Measurements from ENCODE around the gene ACTG2.
A peak's percentile ranks its signal among the peaks of the same experiment; 100 is the strongest.
"Not testable (repeated sequence)": the region's sequence is repeated elsewhere in the genome, so short reads cannot be mapped to it uniquely, and the experiment has no call there.

The ACTG2 gene

GRCh38 chr2:73886357-73886756, 6.5 kb upstream of the ACTG2 start:
- no peaks in the 10 kb centered on the region for H3K36me3 Mint-ChIP-seq (ENCODE audit: low read depth)
- H3K27me3 Mint-ChIP-seq: peaks cover 5% of the 10 kb centered on the region
- peaks cover 25% of the 10 kb centered on the region for H3K4me1 Mint-ChIP-seq (ENCODE audit: low read depth)
- H3K4me3 Mint-ChIP-seq: no peak overlapping the region
- no peak for DNase-seq
- peak overlapping the region; percentile 79 for H3K27ac Mint-ChIP-seq
- H3K9me3 Mint-ChIP-seq: peaks cover 4% of the 10 kb centered on the region

DNA sequence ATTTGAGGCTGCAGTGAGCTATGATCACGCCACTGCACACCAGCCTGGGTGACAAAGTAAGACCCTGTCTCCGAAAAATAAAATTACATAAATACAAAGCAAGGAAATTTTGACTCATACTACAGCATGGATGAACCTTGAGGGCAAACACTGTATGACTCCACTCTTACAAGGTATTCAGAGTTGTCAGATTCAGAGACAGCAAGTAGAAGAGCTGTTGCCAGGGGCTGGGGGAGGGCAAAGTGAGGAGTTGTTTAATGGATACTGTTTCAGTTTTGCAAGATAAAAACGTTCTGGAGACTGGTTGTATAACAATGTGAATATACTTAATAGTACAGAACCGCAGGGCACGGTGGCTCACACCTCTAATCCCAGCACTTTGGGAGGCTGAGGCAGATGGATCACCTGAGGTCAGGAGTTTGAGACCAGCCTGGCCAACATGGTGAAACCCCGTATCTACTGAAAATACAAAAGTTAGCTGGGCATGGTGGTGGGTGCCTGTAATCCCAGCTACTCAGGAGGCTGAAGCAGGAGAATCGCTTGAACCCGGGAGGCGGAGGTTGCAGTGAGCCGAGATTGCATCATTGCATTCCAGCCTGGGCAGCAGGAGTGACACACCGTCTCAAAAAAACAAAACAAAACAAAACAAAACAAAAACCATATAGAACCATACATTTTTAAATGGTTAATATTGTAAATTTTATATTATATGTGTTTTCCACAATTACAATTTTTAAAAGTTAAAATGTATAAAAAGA, 5.0 kb upstream of the ACTG2 start:
- H3K4me1 Mint-ChIP-seq (ENCODE audit: low read depth): peaks cover 25% of the 10 kb centered on the region
- H3K9me3 Mint-ChIP-seq; H3K27ac Mint-ChIP-seq; H3K36me3 Mint-ChIP-seq (ENCODE audit: low read depth); H3K4me3 Mint-ChIP-seq; DNase-seq; H3K27me3 Mint-ChIP-seq: not testable (repeated sequence)

DNA sequence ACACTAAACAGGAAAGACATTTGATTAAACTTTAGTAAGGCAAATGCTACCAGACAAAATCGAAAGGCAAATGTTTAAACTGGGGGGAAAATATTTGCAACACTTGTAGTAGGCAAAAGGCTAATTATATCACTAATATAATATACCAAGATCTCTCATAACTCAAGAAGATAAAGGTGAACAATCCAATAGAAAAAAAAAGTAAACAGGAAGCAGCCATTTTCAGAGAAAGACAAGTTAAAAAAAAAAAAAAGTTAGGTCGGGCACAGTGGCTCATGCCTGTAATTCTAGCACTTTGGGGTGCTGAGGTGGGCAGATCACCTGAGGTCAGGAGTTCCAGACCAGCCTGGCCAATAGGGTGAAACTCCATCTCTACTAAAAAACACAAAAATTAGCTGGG, 4.4 kb upstream of the ACTG2 start:
- H3K4me1 Mint-ChIP-seq (ENCODE audit: low read depth): peaks cover 25% of the 10 kb centered on the region
- peaks cover 4% of the 10 kb centered on the region for H3K9me3 Mint-ChIP-seq
- H3K4me3 Mint-ChIP-seq: no peak overlapping the region
- no peaks in the 10 kb centered on the region for H3K36me3 Mint-ChIP-seq (ENCODE audit: low read depth)
- no peak for DNase-seq
- H3K27ac Mint-ChIP-seq: no peak overlapping the region
- H3K27me3 Mint-ChIP-seq: peaks cover 2% of the 10 kb centered on the region

DNA sequence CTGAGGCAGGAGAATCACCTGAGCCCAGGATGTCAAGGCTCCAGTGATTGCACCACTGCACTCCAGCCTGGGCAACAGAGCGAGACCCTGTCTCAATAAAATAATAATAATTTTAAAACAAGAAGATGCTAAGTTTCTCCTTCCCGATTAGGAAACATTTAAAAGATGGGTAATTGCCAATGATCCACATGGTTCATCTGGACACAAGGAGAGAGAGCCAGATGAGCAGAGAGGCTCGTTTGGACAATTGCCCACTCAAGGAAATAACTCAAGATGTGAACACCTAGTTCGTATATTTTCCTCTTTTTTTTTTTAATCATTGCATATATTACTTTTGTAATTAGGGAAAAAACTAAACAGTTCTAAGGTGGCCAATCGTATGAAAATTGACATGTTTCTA, 3.6 kb upstream of the ACTG2 start:
- H3K4me1 Mint-ChIP-seq (ENCODE audit: low read depth): peaks cover 25% of the 10 kb centered on the region
- H3K4me3 Mint-ChIP-seq: no peak overlapping the region
- H3K9me3 Mint-ChIP-seq: peaks cover 4% of the 10 kb centered on the region
- no peaks in the 10 kb centered on the region for H3K27me3 Mint-ChIP-seq
- H3K36me3 Mint-ChIP-seq (ENCODE audit: low read depth): no peaks in the 10 kb centered on the region
- H3K27ac Mint-ChIP-seq: no peak overlapping the region
- DNase-seq: no peak

DNA sequence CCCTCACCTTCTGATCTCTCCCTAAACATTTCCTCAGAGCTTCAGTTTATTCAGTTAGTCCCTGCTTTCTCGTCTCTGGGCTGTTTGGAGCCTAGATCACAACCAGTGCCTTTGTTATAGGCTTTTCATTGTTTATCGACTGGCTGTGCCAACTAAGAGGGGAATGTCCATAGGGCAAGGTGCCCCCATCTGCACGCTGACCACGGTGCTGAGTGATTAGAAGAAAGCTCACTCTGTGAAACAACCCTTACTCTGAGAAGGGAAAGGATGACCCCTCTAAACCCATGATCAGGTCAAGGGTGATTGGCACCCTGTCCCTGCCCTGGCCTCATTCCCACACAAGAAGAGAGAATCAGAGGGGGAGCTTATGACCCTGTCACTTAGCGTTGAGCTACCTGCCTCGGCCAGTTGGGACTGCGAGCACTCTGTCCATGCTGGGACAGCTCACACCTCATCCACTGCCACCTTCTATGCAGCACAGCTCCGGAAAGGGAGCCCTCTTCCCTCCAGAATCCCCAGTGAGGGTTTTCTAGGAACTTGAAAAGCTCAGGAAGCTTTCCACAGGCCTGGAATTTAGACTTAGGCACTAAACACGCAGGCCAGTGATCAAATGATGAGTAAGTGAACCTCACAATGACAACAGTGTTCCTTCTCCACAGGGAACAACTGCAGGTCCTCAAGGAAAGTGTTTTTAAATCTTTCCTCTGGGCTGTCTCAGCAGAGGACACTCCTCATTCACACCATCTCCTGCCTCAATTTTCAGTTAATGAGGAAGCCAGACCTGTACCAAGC, 2.3 kb upstream of the ACTG2 start:
- H3K36me3 Mint-ChIP-seq (ENCODE audit: low read depth): no peaks in the 10 kb centered on the region
- DNase-seq: no peak
- peaks cover 4% of the 10 kb centered on the region for H3K9me3 Mint-ChIP-seq
- peaks cover 36% of the 10 kb centered on the region for H3K4me1 Mint-ChIP-seq (ENCODE audit: low read depth)
- H3K27ac Mint-ChIP-seq: no peak overlapping the region
- H3K4me3 Mint-ChIP-seq: no peak overlapping the region
- no peaks in the 10 kb centered on the region for H3K27me3 Mint-ChIP-seq

GRCh38 chr2:73891276-73891901, 1.4 kb upstream of the ACTG2 start:
- Mint-ChIP-seq H3K27me3 (no peaks in the 10 kb centered on the region), H3K9me3 (peaks cover 1% of the 10 kb centered on the region), H3K36me3 (ENCODE audit: low read depth) (no peaks in the 10 kb centered on the region), H3K27ac (no peak overlapping the region), H3K4me3 (no peak overlapping the region), H3K4me1 (ENCODE audit: low read depth) (peaks cover 36% of the 10 kb centered on the region)
- DNase-seq: no peak

DNA sequence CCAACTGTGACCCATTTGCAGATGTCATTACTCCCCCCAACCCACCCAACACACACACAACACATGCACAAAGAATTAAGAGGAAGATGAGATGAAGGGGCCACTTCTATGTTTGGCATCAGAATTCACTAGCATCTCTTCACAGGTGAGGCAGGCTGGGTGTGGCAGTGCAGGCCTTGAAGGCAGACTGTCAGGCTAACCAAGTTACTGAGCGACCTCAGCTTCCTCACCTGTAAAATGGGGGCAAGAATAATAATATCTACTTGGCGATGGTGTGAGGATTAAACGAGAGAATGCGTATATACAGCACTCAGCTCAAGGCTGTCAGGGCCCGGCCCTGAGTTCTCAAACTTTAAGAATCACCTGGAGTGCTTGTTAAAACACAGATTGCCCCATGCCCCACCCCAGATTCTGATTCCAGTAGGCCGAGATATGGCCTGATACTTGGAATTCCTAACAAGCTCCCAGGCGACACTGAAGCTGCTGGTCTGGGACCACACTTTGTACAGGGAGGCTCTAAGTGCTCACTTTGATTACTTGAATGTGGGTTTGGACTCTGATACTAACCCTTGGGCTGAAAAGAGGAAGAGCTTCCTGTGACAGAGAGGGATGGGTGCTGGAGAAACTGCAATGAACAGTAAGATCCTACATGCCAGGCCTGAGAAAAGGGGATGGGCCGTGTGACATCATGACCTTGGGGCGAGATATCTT, 1.1 kb downstream of the ACTG2 start:
- Mint-ChIP-seq H3K27me3 (no peaks in the 10 kb centered on the region), H3K4me3 (no peak overlapping the region), H3K36me3 (ENCODE audit: low read depth) (no peaks in the 10 kb centered on the region), H3K4me1 (ENCODE audit: low read depth) (peaks cover 33% of the 10 kb centered on the region), H3K9me3 (no peaks in the 10 kb centered on the region), H3K27ac (no peak overlapping the region)
- no peak for DNase-seq

- Mint-ChIP-seq H3K27me3 (no peaks in the 10 kb centered on the region), H3K36me3 (ENCODE audit: low read depth) (no peaks in the 10 kb centered on the region), H3K27ac (no peak overlapping the region), H3K4me1 (ENCODE audit: low read depth) (peaks cover 33% of the 10 kb centered on the region), H3K4me3 (no peak overlapping the region), H3K9me3 (no peaks in the 10 kb centered on the region)
- no peak for DNase-seq
These were observed 1.7 kb downstream of the ACTG2 start for GRCh38 chr2:73894475-73894850.

- no peaks in the 10 kb centered on the region for H3K36me3 Mint-ChIP-seq (ENCODE audit: low read depth)
- DNase-seq: no peak
- H3K4me1 Mint-ChIP-seq (ENCODE audit: low read depth): peaks cover 33% of the 10 kb centered on the region
- no peaks in the 10 kb centered on the region for H3K9me3 Mint-ChIP-seq
- no peak overlapping the region for H3K27ac Mint-ChIP-seq
- H3K4me3 Mint-ChIP-seq: no peak overlapping the region
- H3K27me3 Mint-ChIP-seq: no peaks in the 10 kb centered on the region
These were observed 2.1 kb downstream of the ACTG2 start for GRCh38 chr2:73894877-73895276.

DNA sequence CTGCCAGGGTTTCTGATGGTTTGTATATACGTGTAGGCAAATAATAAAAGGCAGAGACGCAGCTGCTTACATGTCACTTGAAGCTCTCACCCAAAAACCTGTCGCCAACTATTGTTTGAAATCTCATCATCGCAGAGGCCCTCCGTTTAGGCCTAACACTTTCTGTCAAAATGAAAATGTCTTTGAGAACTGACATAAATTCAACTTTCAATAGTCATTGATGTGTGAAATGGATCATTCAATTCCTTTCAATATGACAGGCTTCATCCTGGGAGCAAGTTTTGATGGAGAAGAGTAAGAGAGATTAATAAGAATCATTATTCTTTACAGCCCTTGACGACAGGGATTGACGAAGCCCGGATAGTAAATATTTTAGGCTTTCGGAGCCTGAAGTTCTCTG, 2.7 kb downstream of the ACTG2 start:
- Mint-ChIP-seq H3K27ac (no peak overlapping the region), H3K4me3 (no peak overlapping the region)
- DNase-seq: no peak

DNA sequence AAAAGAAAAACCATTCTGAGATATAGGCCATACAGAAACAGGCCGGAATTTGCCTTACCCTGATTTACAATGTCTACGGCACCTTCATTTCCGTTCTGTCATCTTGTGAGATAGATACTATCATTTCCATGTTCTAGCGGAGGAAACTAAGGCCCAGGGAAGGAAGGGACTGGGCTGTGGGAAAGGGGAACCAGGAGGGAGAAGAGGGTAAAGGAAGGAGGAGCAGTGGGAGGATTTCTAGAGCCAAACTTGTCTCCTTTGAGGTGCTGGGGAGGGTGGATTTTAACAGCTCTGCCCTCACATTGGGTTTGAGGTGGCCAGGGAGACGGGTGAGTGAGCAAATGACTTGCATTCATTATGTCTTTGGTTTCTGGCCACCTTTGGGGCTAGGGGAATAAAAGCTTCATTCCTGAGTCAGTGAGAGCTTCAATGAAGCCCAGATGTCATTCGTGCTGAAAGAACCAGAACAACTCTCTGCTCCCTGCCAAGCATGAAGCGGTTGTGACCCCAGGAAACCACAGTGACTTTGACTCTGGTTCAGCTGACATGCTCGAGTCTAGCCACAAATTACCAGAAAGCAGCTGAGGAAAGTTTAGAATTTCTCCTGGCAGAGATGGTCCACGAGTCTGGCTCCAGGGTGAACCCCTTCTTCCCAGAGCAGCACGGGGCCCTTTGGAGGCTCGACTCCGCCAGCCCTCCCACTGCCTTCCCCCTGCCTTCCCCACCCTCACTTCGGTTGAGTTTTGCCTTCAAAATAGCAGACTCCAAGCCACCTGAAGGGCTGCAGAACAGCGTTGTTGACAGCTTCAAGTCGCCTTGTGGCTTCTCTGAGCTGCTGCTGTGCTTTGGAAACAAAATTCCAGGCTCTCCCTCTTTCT, 3.8 kb downstream of the ACTG2 start:
- Mint-ChIP-seq H3K27ac (peak overlapping the region; percentile 90), H3K4me3 (peak overlapping the region; percentile 45), H3K27me3 (no peaks in the 10 kb centered on the region), H3K4me1 (ENCODE audit: low read depth) (peaks cover 33% of the 10 kb centered on the region), H3K36me3 (ENCODE audit: low read depth) (no peaks in the 10 kb centered on the region), H3K9me3 (no peaks in the 10 kb centered on the region)
- no peak for DNase-seq

More for the DNA sequence above, 2.7 kb downstream of the ACTG2 start:
- H3K36me3 Mint-ChIP-seq (ENCODE audit: low read depth): no peaks in the 10 kb centered on the region
- no peaks in the 10 kb centered on the region for H3K9me3 Mint-ChIP-seq
- peaks cover 33% of the 10 kb centered on the region for H3K4me1 Mint-ChIP-seq (ENCODE audit: low read depth)
- H3K27me3 Mint-ChIP-seq: no peaks in the 10 kb centered on the region

DNA sequence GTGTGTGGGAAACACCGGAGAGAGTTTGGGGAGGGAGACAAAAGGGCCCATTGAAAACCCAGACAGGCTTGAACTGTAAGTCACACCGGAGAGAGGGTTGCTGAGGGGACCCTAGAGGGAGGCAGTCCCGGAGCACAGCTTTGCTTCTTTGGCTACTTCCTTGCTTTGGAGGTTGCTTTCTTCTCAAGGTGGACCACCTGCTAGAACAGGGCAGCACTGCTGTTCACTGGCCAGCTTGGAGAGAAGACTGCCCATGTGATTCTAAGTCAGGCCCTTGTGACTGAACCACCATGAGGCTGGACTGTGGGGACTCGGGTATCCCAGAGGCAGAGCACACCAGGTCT, 4.4 kb downstream of the ACTG2 start:
- Mint-ChIP-seq H3K4me1 (ENCODE audit: low read depth) (peaks cover 33% of the 10 kb centered on the region), H3K36me3 (ENCODE audit: low read depth) (no peaks in the 10 kb centered on the region), H3K9me3 (no peaks in the 10 kb centered on the region), H3K4me3 (no peak overlapping the region), H3K27me3 (no peaks in the 10 kb centered on the region), H3K27ac (peak overlapping the region; percentile 90)
- no peak for DNase-seq

DNA sequence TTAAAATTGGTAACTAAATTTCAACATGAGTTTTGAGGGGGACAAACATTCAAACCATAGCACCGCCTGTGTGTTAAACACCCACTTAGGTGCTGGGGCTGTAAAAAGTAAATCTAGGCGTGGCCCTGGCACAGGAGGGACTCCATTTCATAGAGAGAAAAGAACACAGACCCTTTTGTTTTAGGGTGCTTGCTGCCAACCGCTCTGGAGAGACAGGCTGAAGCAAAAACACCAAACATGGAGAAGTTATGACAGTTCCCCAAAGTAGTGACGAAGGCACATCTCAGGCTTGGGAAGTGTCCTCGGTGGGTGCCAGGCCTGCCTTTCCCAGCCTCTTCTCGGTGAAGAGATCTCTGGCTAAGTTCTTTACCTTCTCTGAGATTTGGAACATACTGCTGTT, 5.1 kb downstream of the ACTG2 start:
- Mint-ChIP-seq H3K9me3 (no peaks in the 10 kb centered on the region), H3K27ac (no peak overlapping the region), H3K36me3 (ENCODE audit: low read depth) (no peaks in the 10 kb centered on the region), H3K4me3 (no peak overlapping the region), H3K4me1 (ENCODE audit: low read depth) (peaks cover 33% of the 10 kb centered on the region), H3K27me3 (no peaks in the 10 kb centered on the region)
- no peak for DNase-seq

- no peak for DNase-seq
- H3K27me3 Mint-ChIP-seq: no peaks in the 10 kb centered on the region
- H3K4me3 Mint-ChIP-seq: no peak overlapping the region
- H3K36me3 Mint-ChIP-seq (ENCODE audit: low read depth): no peaks in the 10 kb centered on the region
- H3K27ac Mint-ChIP-seq: no peak overlapping the region
- H3K9me3 Mint-ChIP-seq: no peaks in the 10 kb centered on the region
- H3K4me1 Mint-ChIP-seq (ENCODE audit: low read depth): peaks cover 28% of the 10 kb centered on the region
These were observed 7.1 kb downstream of the ACTG2 start for GRCh38 chr2:73899801-73900336.

Measured in activated T-cell treated with anti-CD3 and anti-CD28 coated beads, Interleukin-2, amount 50 U/mL, for 24 hours (primary cell).